ENCODE results near the gene OPRM1. TPM values are rescaled to one million over a fixed set of nuclear protein-coding genes. Genes with fewer than 3 reads are reported as not detected.

The OPRM1 gene
- total RNA-seq, 1 donor from 2014 or later: not detected

DNA sequence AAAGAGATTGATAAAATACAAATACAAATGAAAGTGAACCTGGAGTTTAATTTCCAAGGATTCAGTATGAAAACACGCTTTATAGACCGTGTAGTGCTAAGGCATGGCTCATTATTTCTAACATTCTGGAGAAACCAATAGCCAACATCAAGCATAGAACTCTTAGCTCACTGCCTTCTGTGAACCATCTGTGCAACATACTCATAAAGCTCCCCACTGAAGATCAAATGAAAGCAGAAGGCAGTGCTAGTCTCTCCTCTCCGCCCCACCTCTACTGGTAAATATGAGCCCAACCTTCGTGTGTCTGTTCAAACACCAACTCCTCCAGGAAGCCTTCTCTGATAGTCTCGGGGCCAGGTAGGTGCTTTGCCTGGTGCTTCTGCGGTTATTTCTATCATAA is 163.9 kb downstream of the OPRM1 start:
- no peak for DNase-seq (ENCODE audit: low spot score)

DNA sequence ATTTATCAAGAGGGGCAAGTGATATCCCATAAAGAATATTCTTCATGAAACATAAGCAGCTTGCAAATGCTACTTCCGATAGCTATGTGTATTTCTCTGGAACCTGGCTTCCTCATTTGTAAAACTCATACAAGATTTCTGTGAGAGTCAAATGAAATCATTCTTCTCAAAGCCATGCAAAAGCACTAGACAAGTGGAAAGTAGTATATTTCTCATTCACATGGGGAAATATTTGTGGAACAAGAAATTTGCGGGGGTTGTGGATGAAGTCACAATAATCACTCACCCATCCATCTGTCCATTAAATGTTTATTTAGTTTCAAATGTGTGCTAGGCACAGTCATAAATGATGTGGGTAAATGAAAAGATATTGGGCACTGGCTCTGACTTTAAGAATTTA is 167.1 kb downstream of the OPRM1 start:
- no peak for DNase-seq (ENCODE audit: low spot score)

DNA sequence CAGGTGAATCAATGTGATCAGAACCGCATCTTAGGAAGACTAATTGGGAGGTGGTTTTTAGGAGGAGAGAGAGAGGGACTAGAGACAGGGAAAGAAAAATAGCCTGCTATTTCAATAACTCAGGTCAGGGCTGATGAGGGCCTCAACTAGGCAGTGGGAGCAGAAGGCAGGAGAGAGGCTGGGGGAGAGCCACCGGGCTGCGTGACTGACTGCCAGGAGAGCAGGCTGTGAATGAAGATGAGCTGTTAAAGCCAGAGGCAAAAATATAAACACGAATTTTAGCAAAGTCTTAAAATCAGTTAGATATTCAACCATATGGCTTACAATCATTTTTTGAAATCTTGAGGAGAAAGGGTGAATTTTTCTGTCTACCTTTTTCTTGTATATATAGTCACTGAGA is 168.0 kb downstream of the OPRM1 start:
- no peak for DNase-seq (ENCODE audit: low spot score)

DNA sequence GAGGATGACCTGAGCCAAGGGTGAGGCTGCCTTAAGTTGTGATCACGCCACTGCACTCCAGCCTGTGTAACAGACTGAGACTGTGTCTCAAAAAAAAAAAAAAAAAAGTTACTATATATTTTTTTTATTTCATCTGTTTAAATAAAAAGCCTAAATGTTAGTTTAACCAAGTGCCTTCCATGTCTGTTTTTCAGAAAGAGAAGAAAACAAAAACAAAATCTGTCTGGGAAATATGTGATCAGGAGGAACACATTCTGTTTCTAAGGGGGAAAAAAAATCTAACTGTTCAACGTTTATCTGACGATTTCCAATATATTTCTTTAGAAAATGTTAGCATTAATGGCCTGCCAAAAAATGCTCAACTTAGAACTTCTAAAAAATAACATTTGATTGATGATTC is 170.5 kb downstream of the OPRM1 start:
- no peak for DNase-seq (ENCODE audit: low spot score)

DNA sequence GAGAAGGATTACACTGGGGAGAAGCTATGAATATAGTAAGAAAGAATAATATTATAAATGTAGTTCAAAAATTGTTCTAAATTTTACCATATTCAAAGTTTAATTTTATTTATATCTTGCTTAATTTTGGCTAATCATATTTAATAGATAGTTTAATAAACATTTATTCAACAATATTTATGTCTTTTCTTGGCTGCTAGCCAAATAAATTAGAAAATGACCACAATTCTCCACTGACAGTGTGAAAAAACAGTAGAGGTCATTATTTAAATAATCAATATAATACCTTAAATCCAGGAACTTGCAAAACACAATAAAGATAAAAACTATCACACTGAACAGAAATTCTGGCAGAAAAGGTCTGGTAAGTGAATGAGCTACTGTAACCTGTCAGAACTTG is 171.6 kb downstream of the OPRM1 start:
- DNase-seq (ENCODE audit: low spot score): no peak

DNA sequence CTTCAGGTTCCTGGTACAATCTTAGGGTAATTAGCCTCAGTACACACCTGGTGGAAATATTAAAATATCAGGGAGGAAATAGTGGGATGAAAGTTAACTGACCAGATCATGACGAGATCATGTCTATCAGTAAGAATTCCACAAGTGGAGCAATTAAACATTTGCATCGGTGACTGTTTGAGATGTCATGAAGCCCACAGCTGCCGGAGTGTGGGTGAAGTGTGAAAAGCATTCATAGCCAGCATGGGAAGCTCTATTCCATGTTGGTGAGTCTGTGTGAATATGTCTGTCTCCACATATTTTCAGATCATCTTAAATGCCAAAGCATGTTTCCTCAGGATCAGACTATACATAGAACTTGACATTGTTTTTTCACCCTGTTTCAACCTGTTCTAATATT is 174.7 kb downstream of the OPRM1 start:
- DNase-seq (ENCODE audit: low spot score): no peak

DNA sequence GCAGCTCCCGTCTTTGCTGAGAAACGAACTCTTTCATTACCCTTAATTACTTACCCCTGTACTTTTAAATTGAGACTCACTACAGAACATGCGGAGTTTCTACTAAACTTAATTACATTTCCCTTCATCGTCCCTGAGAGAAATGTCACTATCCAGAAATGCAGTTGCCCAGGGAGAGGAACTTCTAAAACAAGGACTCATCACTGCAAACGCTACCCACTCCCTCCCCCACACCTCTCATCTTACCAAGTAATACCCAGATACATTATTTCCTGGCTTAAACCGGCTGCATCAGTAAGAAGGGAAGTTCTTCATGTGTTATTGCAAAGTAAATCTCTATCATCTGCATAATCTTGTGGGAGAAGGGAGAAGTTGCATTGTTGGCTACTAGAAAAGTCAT is 179.3 kb downstream of the OPRM1 start:
- DNase-seq (ENCODE audit: low spot score): no peak

DNA sequence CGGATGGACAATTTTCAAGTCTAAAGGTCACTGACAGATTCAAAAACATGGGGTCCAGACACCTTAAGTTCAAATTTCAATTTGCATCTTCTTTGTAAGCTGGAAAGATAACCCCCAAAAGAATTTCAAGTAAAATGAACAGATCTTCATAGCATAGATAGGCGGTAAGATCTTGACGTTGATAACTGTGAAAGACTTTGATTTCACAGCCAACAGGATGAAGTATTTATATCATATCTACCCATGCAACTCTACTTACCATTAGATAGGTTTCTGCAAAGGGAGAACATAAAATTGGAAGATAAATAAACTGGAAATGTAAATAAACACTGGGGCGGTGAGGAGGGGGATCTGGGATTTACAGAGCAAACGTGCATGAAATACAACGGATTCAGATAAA is 179.7 kb downstream of the OPRM1 start:
- no peak for DNase-seq (ENCODE audit: low spot score)

DNA sequence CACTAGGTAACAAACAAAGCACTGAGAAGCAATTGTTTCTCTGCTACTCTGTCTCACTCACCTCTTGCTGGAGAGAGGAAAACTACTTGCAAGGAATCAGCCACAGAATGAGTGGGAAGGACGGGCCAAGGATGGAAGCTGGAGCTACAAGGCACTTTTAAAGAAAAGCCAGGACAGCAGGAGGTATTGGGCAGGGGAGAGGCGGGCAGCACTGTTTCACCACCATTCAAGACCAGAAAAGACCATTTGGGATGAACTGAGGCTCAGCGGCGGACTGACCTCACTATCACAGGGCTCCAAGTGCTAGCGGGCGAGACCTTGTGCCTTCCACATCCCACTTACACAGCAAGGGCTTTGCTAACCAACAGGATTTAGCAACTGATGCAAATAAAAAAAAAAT is 180.2 kb downstream of the OPRM1 start:
- no peak for DNase-seq (ENCODE audit: low spot score)

DNA sequence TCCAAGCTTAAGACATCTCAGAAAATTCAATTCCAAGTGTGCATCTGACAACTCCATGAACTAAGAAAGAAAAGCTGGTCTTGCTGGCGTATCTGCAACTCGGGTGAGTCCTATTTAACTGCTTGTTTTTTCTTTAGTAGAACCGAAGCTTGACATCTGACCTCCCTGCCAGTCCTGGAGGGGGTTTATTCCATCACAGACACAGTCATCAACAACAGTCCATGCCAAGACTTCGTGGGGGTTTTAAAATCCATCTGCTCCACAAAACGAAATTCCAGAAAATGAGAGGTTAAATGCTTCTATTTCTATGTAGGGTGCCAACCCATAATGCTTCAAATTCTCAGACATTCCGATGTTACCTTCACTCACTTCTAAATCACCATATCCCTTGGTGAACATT is 183.7 kb downstream of the OPRM1 start:
- DNase-seq (ENCODE audit: low spot score): no peak

DNA sequence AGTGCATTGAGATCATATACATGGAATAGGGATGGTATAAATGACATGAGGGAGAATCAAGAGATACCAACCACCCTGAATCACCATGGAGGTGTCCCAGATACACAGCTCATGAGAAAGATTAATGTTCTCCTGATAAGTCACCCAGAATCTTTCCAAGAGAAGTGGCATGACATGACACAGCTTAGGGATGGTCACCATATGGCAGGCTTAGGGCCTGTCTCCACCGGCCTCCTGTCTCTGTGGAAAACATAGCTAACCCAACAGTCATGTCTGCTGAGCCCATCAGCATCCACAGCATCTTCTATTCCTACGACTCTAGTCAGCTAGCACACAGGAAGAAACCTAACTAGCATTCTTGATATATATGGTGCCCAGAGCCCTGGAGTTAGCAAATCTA is 184.3 kb downstream of the OPRM1 start:
- DNase-seq (ENCODE audit: low spot score): no peak

DNA sequence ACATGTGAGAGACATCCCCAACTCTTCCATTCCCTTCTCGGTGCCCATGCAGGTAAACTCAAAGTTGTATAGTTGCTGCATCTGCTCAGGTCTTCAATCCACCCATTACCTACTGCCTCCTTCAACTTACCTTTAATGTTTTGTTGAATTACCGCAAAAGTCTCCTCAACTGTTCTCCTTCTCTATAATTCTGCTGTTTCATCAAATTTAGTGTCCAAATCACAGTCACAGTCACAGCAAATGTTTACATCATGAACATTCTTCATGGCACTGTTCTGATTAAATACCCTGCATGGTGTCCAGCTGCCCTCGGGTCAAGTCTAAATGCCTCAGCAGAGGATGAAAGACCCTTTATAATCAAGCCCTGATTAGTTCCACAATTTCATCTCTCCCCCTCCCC is 187.4 kb downstream of the OPRM1 start:
- DNase-seq (ENCODE audit: low spot score): no peak

DNA sequence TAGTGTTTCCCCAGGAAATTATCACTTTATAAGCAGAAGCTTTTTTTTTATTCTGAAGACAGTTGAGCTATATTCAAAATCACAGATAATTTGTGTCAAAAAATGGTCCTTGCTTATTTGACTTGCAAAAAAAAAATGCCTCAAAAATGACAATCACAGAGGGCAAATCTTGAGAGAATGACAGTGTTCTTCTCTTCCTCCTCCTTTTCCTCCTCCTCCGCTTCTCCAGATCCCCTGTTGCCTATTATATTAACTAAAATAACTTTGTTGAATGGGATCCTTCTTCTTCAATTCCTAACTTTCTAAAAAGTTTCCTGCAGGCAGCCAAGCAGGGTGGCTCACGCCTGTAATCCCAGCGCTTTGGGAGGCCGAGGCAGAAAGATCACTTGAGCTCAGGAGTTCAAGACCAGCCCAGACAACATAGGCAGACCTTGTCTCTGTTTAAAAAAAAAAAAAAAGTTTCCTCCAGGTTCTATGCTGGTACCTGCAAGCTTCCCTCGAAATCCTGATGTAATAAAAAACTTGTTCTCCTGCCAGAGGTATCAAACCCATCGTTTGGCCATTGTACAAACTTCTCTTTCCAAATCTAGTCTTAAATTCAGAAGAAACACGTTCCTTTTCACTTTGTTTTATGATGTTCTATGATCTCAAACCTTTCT is 189.0 kb downstream of the OPRM1 start:
- DNase-seq (ENCODE audit: low spot score): no peak

DNA sequence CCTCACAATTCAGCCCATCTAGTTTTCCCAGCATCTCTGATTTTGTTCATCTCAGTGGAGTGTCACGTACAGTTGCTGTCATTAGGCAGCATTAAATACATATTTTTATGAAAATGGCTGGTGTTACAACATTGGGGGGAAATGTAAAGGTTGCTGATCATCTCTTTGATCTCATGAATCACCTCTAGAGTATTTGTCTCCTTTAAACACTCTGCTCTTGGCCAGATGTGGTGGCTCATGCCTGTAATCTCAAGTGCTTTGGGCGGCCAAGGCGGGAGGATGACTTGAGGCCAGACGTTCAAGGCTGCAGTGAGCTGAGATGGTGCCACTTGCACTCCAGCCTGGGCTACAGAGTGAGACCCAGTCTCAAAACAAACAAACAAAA is 189.5 kb downstream of the OPRM1 start:
- no peak for DNase-seq (ENCODE audit: low spot score)

DNA sequence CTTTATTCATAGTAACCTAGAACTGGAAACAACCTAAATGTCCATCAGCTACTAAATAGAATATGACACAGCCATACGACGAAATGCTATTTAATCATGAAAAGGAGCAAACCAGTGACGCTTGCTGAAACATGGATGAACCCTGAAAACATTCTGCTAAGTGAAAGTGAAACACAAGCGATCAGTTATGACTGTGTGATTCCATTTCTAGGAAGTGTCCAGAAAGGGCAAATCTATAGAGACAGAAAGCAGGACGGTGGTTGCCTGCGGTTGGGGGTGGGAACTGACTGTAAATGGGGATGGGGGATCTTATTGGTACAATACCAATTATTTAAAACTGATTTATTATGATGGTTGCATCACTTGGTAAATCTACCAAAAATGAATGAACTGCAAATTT is 190.7 kb downstream of the OPRM1 start:
- DNase-seq (ENCODE audit: low spot score): no peak

DNA sequence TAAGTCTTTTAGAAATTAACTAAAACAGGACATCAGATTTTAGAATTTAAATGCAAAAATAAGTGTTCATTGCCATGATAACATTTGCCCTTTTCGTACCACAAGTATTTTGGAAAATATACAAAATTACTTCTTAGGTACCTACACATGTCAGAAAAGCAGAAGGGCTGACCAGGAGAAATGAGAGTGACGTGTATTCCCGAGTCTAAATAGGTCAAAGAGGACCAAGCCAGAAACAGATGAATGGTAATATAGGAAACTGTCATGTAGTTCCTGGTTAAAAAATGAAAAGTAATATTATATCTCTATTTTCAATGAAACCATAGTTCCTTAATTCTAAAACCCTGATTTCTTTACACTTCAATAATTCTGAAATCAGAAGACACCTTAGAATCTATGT is 191.4 kb downstream of the OPRM1 start:
- DNase-seq (ENCODE audit: low spot score): no peak

DNA sequence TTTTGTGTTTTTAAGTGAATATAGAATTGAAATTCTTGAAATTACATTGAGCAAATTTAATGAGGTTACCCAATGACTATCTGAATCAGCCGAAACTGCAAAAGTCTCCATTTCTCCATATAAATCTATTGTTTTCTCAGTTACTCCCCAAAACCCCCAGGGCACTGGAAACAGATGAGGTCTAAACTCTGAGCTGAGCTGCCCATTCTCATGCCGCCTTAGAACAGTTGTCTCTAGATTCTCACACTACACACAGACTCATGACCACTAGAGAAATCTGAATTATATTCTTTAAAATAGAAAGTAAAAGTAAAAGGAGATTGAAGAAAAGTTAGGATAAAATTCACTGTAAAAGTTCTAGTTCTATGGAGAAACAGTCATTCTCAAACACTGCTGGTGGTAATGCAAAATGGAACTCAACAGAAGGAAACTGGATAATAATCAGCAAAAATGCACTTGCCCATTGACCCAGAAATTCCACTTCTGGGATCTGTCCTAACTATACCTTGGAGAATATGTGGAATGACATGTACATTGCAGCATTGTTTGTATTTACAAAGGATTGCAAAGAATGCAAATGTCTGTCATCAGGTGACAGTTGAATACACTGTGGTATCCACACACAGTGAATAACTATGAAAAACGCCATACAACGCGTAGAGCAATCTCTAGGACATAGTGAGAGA is 192.0 kb downstream of the OPRM1 start:
- DNase-seq (ENCODE audit: low spot score): no peak

DNA sequence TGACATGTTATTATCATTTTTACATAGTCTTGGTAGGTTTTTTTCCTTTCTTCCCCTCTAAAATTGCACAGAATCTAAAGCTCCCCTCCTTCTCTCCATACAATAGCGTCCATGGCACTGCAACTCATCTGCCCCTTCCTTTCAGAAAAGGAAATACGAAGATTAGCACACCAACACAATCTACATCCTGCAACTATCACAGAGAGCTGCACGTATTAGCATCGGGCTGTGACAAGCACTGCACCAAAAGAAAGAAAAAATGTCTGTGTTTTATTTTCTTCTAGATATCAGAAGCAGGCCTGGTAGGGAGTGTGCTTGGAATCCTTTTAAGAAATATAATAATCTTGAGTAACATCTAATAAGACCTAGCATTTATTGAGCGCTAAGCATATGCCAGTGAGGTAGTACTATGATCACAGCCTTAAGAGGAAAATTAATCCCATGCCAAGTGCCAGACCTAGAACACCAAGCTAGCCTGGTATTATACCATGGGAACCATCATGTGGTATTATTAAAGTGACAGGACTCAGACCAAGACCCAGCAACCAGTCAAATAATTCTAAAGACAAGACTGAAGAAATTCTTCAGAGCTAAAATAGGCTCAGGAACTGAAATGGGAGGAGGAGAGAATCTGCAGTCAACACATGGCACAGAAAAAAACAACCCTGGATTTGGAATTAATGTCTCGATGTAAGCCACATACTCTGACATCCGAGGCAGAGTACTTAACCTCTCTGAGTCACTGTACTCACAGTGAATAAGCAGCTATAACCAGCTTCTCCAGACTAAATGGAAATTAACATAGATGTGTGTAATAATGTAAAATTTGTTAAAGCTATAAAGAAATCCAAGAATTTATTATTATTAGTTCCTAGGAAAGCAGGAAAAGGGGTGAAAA is 193.2 kb downstream of the OPRM1 start:
- no peak for DNase-seq (ENCODE audit: low spot score)

DNA sequence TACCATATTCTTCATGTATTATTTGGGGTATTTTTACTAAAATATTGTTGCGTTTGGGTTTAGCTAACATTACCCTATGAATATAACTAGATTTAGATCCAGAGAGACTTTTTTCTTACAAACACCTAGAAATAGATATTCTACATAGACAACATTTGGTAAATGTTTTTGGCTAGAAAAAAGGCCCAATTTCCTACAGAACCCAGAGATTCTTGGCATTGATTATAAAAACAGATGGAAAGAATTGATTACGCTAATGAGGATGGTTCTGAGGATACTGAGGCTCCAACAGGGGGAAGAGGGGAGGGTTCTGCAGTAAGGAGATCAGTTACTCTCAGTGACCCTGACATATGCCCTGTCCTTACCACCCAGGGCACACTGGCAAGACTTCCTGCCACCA is 194.3 kb downstream of the OPRM1 start:
- DNase-seq (ENCODE audit: low spot score): no peak

DNA sequence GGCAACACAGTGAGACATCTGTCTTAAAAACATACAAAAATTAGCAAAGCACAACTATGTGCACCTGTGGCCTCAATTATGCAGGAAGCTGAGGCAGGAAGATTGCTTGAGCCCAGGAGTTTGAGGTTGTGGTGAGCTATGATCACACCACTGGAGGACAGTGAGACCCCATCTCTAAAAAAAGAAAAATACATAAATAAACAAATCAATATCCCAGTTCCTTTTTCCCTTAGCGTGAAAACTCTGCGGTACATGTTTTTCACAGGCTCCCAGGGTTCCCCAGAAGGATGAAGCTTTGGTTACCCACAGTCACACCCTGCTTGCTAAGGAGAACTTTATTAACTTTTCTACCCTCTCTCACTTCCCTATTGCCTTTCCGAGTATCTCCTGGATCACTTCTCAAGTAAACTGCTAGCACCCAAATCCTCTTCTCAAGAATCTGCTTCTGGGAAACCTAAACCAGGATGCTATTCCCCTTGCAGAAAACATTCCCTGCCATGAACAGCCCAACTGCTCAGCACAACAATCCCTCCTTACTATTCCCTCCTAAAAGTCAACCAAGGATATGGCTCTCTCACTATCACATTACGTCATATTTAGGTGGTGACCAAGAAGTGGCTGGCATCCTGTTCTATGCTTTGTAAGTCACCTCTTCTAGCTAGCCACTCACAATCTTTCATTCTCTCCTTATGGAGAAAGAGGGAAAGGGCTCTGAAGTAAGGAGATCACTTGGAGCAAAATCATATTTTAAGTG is 195.2 kb downstream of the OPRM1 start:
- DNase-seq (ENCODE audit: low spot score): no peak

DNA sequence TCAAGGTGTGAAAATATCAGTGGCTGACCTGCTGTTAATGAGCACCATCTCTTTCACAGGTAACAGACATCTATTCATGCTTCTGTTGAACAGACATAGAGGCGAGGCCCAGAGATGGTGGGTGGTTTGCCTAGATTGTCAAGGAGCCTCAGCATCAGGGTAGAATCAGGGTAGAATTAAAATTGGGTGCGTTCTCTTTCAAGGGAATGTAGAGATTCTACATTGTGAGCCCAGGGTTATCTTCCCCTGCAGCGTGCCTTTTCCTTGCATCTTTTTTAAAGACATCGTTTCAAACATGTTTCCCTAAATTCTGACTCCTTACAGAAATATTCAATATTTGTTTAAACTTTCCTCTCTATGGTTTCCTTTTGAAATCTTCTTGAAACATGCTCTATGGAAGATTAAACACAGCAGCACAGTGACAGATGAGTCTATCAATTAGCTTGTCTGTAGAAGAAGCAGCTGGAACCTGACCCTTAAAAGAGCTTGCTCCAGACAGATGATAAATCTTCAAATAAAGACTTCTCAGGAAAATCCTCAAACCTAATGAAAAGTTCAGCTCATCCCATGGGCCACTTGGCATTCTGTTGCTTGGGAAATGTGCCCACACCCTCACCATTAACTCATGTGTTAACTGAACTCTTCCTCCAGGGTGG is 197.7 kb downstream of the OPRM1 start:
- DNase-seq (ENCODE audit: low spot score): no peak

DNA sequence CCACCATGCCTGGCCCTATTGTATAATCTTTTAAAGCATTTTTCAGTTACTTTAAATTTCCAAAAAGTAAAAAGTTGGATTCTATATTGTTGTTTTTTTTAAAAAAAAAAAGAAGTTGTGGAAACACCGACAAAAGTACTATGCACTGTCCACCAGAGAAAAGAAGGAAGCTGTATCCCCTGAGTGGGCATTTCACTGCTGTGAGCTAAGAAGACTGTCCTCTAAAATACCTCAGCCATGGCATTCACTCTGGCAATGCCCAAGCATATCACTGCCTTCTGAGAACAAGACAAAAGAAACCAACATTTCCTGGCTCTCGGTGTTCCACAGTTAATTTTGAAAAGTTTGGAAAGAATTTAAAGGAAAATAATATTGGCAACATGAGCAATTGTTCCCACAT is 199.8 kb downstream of the OPRM1 start:
- no peak for DNase-seq (ENCODE audit: low spot score)

All from ureter (tissue), 1 donor.